HG02981 (cell line): Measurements from ENCODE around the gene DUS4L.

Source experiments
- ATAC-seq: cut with Tn5 transposase; IDR thresholded peaks from one replicate; pipeline ENCODE4 v1.9.1; 2021; ENCODE audit warnings: mild to moderate bottlenecking, moderate library complexity; ENCODE audit not compliant: unreplicated experiment

DUS4L gene

GRCh38 chr7:107579885-107580715, 16.3 kb downstream of the DUS4L start, which contains the start of gene BCAP29:
BCAP29 (plus strand) TSS chr7:107580246; CDS start chr7:107580773, 527 bp downstream.
- peak; percentile 88 for ATAC-seq

GRCh38 chr7:107580716-107581383, 17.1 kb downstream of the DUS4L start:
- ATAC-seq: no peak

- ATAC-seq: no peak
Observed at GRCh38 chr7:107581387-107582013, 17.7 kb downstream of the DUS4L start.

- no peak for ATAC-seq
Observed at GRCh38 chr7:107582875-107583274, 19.1 kb downstream of the DUS4L start.

- no peak for ATAC-seq
Observed at GRCh38 chr7:107584716-107585115, 20.9 kb downstream of the DUS4L start.

- no peak for ATAC-seq
Observed at GRCh38 chr7:107588529-107589130, 24.9 kb downstream of the DUS4L start.

- no peak for ATAC-seq
Observed at GRCh38 chr7:107591421-107591820, 27.6 kb downstream of the DUS4L start.

- ATAC-seq: no peak
Observed at GRCh38 chr7:107592361-107593024, 28.7 kb downstream of the DUS4L start.

- ATAC-seq: no peak
Observed at GRCh38 chr7:107593025-107593410, 29.2 kb downstream of the DUS4L start.

GRCh38 chr7:107594961-107595737, 31.4 kb downstream of the DUS4L start:
- no peak for ATAC-seq

- no peak for ATAC-seq
Observed at GRCh38 chr7:107596881-107597581, 33.3 kb downstream of the DUS4L start.

- no peak for ATAC-seq
Observed at GRCh38 chr7:107597582-107597916, 33.8 kb downstream of the DUS4L start.

GRCh38 chr7:107597953-107598352, 34.2 kb downstream of the DUS4L start:
- no peak for ATAC-seq

- ATAC-seq: no peak
Observed at GRCh38 chr7:107599262-107599661, 35.5 kb downstream of the DUS4L start.

GRCh38 chr7:107600816-107601215, 37.0 kb downstream of the DUS4L start:
- no peak for ATAC-seq

GRCh38 chr7:107605218-107605815, 41.5 kb downstream of the DUS4L start:
- ATAC-seq: no peak

GRCh38 chr7:107606303-107606702, 42.5 kb downstream of the DUS4L start:
- no peak for ATAC-seq

- no peak for ATAC-seq
Observed at GRCh38 chr7:107609811-107610261, 46.1 kb downstream of the DUS4L start.

GRCh38 chr7:107610323-107610722, 46.6 kb downstream of the DUS4L start:
- no peak for ATAC-seq
